Measurements from ENCODE around the gene GFPT1.

- TF ChIP-seq CTCF (IDR thresholded peaks at IDR 0.05) (no peak), POLR2A (IDR thresholded peaks at IDR 0.05) (no peak)
These were observed 10.2 kb upstream of the GFPT1 start for GRCh38 chr2:69397234-69397633.

Measured in stomach (tissue), 4 donors.